ENCODE data around the gene TBL1X. TPM values are rescaled to one million over a fixed set of nuclear protein-coding genes. Genes with fewer than 3 reads are reported as not detected.

The TBL1X gene
- total and polyA plus RNA-seq, 8 donors: 4.7 to 53.1 (median 9.5) TPM

DNA sequence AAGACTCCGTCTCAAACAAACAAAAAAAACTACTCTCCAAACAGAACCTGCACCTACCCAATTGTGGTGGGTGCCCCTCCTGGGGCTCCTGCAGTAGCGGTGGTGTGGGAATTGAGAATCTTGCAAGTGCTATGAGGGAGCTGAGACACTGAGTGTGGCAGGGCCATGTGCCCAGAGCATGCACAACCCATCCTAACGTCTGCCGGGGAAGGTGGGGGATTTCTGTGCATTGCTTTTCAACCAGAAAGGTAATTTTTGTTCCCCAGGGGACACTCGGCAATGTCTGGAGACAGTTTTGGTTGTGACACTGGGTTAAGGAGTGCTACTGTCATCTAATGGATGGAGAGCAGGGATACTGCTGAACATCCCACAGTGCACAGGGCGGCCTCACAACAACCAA is 35.7 kb downstream of the TBL1X start:
- WGBS, 5 donors: 88 to 94% (median 90%) methylated on average over 5 to 6 of the region's 6 CpGs
- H3K4me3 ChIP-seq: no peak overlapping the region
- H3K27me3 ChIP-seq: no peaks in the 10 kb centered on the region
- no peak overlapping the region for H3K27ac ChIP-seq
- intact Hi-C loops (cut with DNase I; ENCODE audit: low total_unique reads): no loop called here
- no peak for DNase-seq
- TF ChIP-seq, protein P1, sequence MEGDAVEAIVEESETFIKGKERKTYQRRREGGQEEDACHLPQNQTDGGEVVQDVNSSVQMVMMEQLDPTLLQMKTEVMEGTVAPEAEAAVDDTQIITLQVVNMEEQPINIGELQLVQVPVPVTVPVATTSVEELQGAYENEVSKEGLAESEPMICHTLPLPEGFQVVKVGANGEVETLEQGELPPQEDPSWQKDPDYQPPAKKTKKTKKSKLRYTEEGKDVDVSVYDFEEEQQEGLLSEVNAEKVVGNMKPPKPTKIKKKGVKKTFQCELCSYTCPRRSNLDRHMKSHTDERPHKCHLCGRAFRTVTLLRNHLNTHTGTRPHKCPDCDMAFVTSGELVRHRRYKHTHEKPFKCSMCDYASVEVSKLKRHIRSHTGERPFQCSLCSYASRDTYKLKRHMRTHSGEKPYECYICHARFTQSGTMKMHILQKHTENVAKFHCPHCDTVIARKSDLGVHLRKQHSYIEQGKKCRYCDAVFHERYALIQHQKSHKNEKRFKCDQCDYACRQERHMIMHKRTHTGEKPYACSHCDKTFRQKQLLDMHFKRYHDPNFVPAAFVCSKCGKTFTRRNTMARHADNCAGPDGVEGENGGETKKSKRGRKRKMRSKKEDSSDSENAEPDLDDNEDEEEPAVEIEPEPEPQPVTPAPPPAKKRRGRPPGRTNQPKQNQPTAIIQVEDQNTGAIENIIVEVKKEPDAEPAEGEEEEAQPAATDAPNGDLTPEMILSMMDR (IDR thresholded peaks at IDR 0.05): no peak
- TF ChIP-seq EP300 (IDR thresholded peaks at IDR 0.05) (no peak), POLR2A (IDR thresholded peaks at IDR 0.05) (no peak), POLR2AphosphoS5 (IDR thresholded peaks at IDR 0.05) (no peak)
- no peaks in the 10 kb centered on the region for H3K4me1 ChIP-seq
- no peaks in the 10 kb centered on the region for H3K9me3 ChIP-seq
- H3K36me3 ChIP-seq: peaks cover 0 to 19% (median 13%) of the 10 kb centered on the region in 4 donors

DNA sequence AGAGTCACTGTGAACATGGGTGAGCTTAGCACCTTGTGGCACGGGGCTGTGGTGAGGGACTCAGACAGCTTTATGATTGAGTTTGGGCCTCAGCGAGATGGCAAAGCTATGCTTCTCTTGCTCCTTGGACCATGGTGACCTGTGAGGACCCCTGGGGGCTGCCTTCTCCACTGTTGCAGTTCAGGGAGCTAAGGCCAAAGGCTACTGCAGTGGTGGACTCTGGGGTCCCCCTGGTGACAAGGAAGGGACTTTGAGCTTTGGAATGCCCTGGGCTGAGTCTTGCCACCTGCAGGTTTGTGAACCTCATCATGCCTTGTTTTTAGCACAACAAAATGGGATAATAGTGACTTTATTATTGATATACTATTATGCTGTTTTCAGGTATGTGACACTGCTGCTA is 36.5 kb downstream of the TBL1X start:
- intact Hi-C loops (cut with DNase I; ENCODE audit: low total_unique reads): no loop called here
- no peaks in the 10 kb centered on the region for H3K9me3 ChIP-seq
- no peak overlapping the region for H3K4me3 ChIP-seq
- 80 to 94% (median 89%) methylated on average over 2 of the region's 2 CpGs for WGBS, 5 donors
- TF ChIP-seq EP300 (IDR thresholded peaks at IDR 0.05): no peak
- H3K4me1 ChIP-seq: no peaks in the 10 kb centered on the region
- H3K27me3 ChIP-seq: no peaks in the 10 kb centered on the region
- no peak overlapping the region for H3K27ac ChIP-seq
- DNase-seq: no peak
- peaks cover 0 to 19% (median 13%) of the 10 kb centered on the region in 4 donors for H3K36me3 ChIP-seq

GRCh38 chrX:9503261-9503660 is 38.4 kb downstream of the TBL1X start:
- intact Hi-C loops (cut with DNase I; ENCODE audit: low total_unique reads): no loop called here
- no peak overlapping the region for H3K4me3 ChIP-seq
- no peaks in the 10 kb centered on the region for H3K4me1 ChIP-seq
- WGBS, 5 donors: 70 to 83% (median 79%) methylated on average over 6 to 8 of the region's 8 CpGs
- peaks cover 0 to 19% (median 13%) of the 10 kb centered on the region in 4 donors for H3K36me3 ChIP-seq
- H3K9me3 ChIP-seq: no peaks in the 10 kb centered on the region
- H3K27me3 ChIP-seq: no peaks in the 10 kb centered on the region
- DNase-seq: no peak
- TF ChIP-seq POLR2AphosphoS5 (IDR thresholded peaks at IDR 0.05) (no peak), EP300 (IDR thresholded peaks at IDR 0.05) (no peak), POLR2A (IDR thresholded peaks at IDR 0.05) (no peak)
- TF ChIP-seq, protein P1 (IDR thresholded peaks at IDR 0.05): no peak
- no peak overlapping the region for H3K27ac ChIP-seq

DNA sequence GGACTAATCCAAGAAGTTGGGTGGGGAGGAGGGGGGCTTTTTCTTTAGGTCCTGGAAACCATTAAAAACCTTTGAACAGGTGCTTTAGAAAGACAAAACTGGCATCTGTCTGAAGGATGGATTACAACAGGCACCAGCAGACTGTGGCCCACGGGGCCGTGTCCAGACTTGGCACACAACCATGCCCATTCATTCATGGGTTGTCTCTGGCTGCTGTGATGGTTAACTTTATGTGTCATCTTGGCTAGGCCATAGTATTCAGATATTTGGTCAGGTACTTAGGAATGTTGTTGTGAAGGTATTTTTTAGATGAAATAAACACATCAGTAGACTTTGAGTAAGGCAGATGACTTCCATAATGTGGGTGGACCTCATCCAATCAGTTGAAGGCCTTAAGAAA is 45.5 kb downstream of the TBL1X start:
- no peaks in the 10 kb centered on the region for H3K9me3 ChIP-seq
- TF ChIP-seq POLR2A (IDR thresholded peaks at IDR 0.05) (no peak), POLR2AphosphoS5 (IDR thresholded peaks at IDR 0.05) (no peak)
- TF ChIP-seq, protein P1 (IDR thresholded peaks at IDR 0.05): no peak
- WGBS, 5 donors: 67 to 98% (median 76%) methylated on average over 2 of the region's 2 CpGs

GRCh38 chrX:9510980-9511379 is 46.1 kb downstream of the TBL1X start:
- Histone ChIP-seq H3K27me3 (no peaks in the 10 kb centered on the region), H3K4me3 (no peak overlapping the region), H3K4me1 (no peaks in the 10 kb centered on the region), H3K27ac (no peak overlapping the region), H3K36me3 (no peaks in the 10 kb centered on the region), H3K9me3 (no peaks in the 10 kb centered on the region)
- TF ChIP-seq EP300 (IDR thresholded peaks at IDR 0.05) (no peak), POLR2AphosphoS5 (IDR thresholded peaks at IDR 0.05) (no peak), POLR2A (IDR thresholded peaks at IDR 0.05) (no peak)
- TF ChIP-seq, protein P1 (IDR thresholded peaks at IDR 0.05): no peak
- WGBS, 5 donors: 67 to 83% (median 77%) methylated on average over 3 of the region's 3 CpGs
- intact Hi-C loops (cut with DNase I; ENCODE audit: low total_unique reads): no loop called here
- DNase-seq: no peak

More for the DNA sequence above, 45.5 kb downstream of the TBL1X start:
- no peak overlapping the region for H3K4me3 ChIP-seq
- no peaks in the 10 kb centered on the region for H3K27me3 ChIP-seq
- no peak overlapping the region for H3K27ac ChIP-seq
- no peaks in the 10 kb centered on the region for H3K4me1 ChIP-seq
- intact Hi-C loops (cut with DNase I; ENCODE audit: low total_unique reads): no loop called here
- no peak for DNase-seq
- H3K36me3 ChIP-seq: no peaks in the 10 kb centered on the region

Data from stomach (tissue), 9 donors.